ENCODE data around the gene LMF1.

The LMF1 gene

DNA sequence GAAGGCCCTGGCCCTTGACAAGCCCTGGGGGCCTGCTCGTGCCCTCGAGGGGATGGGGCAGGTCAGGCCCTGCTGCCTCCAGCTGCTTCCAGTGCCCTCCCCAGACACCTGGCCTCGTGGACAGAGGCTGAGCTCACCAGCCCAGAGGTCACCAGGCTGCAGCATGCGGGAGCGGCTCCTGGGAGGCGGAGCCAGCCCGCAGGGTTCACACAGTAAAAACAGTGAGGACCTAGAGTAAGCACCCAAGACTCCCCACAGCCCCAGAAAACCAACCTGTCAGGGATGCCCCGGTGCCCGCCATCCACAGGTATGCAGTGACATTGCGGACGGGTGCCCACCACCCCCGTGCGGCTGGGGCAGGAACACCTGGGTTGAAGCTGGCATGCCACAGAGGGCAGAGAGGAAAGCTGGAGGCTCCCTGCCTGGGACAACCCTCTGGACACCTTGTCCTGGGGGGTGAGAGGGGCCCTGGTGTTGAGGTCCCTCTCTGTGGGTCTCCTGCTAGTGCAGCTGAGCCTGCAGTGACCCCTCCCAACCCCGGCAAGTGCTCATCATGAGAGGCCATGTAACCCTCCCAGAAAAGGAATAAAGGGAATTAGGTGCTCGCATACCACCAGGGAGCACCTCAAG lies 62.1 kb downstream of the LMF1 start:
- no peak for DNase-seq

DNA sequence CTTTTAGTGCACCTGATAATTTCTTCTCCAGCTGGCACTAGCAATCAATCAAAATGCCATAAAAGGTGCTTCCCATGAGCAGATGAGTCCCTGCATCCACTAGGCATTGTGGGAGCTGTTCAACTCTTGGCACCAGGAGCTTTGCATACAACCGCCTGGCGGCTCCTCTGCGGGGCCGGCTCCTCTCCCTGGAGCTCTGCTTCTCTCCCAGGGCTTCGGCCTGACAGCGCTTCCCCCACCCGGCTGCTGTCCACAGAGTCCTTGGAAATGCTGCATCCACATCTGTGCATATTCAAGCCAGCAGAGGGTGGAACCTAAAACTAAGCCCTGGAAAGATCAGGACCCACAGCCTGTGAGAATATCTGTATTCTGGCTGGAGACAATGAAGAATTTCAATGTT lies 62.9 kb downstream of the LMF1 start:
- no peak for DNase-seq

DNA sequence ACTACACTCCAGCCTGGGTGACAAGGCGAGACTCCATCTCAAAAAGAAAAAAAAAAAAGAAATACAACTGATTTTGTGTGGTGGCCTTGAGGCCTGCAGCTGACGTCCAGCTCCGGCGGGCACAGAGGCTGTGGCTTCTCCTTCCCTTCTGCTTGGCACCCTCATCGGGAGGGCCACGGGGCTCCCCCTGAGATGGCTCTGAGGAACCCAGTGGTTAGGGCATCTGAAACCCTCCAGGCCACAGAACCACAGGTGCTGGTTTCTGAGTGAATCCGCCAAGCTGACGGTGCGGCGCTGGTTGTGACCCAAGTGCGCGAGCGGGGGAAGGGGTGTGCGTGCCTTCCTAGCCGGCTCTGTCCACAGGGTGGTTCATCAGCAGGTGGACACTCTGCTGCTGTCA lies 63.4 kb downstream of the LMF1 start:
- DNase-seq, result no peak

DNA sequence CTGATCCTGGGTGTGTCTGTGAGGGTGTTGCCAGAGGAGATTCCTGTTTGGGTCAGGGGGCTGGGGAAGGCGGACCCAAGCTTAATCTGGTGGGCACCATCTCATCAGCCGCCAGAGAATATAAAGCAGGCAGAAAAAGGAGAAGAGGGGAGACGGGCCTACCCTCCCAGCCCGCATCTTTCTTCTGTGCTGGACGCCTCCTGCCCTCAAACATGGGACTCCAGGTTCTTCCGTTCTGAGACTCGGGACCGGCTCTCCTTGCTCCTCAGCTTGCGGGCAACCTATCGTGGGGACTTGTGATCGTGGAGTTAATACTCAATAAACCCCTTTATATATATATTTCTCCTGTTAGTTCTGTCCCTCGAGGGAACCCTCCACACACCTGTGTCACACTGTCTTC lies 64.5 kb downstream of the LMF1 start:
- DNase-seq, result no peak

DNA sequence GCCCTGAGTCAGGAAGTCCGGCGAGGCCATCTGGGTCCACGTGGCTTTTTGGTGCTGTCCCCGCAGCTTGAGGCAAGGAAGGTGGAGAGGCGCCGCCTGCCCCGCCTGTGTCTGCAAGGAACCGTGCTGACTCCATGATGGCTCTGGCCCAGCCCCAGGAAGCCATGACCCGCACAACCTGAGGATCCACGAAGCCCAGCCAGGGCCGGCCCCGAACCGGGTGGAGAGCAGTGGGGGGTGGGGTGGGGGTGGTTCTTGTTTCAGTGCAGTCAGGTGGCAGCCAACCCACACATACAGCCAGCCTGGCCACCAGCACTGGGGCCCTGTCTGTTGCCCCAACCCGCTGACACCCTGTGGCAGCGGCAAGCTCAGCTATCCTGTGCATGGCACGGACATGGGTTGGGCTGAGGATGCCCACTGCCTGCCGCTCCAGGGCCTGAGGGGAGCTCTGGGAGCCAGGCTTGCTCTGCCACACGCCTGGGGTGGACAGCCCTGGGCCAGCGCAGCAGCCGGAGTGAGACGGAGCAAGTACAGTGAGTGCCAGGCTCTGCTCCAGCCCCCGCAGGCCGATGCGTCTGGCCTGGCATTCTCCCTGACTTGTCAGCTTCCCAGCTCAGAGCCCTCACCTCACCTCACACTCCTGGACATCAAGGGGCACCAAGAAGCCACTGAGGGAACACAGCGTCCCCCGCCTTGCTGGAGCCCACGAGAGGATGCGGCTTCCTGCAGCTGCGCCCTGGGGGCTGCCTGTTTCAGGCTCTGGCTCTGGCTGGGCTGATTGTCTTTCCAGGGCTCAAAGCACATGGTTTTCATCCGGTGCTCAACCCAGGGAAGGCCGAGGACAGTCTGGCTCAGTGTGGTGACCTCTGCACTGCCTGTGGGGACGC lies 68.8 kb downstream of the LMF1 start:
- no peak for DNase-seq

DNA sequence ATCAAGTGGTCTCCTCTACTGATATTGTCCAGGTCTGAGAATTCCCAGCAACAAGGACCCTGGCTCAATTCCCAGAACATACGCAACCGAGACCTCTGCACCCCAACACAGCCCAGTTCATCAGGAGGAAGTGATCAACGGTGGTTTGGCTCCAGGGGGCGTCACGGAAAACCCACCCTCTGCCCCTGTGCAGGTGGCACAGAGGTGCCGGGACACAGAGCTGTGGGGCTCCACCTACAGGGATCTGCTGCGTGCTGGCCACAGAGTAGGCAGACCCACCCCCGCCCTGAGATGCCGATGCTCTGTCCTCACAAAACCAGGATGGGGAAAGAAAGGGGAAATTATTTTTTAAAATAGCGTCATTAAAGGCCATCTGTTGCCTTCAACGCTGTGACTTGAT lies 69.6 kb downstream of the LMF1 start:
- DNase-seq, result no peak

DNA sequence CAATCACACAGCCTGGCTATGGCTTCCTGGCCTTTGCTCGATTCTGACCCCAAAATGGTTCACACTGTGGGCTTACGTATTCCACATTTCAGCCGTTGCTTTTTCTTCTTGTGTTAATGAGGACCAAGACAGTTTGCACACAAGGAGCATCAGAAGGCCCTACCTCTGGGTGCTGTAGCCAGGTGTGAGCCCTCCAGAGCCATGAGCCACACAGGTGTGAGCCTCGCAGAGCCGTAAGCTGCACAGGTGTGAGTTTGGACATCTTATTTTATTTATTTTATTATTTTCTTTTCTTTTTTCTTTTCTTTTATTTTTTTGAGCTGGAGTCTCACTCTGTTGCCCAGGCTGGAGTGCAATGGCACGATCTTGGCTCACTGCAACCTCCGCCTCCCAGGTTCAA lies 70.6 kb downstream of the LMF1 start:
- DNase-seq, result no peak

DNA sequence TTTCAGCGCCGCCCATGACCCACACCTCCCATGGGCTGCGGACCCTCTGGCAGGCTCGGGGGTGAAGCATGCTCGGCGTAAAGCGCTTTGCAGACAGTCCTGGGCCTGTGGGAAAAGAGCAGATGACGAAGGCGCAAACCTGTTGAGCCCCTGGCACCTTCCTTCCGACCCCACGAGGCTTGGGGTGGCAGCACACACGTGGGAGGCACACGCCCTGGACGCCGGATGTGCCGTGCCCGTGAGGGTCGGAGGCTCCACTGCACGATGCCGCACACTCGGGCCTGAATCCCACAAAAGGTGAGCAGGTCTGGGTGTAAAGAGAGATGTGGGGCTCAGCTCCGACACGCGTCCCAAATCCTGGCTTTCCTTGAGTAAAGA lies 71.1 kb downstream of the LMF1 start:
- DNase-seq, result no peak

DNA sequence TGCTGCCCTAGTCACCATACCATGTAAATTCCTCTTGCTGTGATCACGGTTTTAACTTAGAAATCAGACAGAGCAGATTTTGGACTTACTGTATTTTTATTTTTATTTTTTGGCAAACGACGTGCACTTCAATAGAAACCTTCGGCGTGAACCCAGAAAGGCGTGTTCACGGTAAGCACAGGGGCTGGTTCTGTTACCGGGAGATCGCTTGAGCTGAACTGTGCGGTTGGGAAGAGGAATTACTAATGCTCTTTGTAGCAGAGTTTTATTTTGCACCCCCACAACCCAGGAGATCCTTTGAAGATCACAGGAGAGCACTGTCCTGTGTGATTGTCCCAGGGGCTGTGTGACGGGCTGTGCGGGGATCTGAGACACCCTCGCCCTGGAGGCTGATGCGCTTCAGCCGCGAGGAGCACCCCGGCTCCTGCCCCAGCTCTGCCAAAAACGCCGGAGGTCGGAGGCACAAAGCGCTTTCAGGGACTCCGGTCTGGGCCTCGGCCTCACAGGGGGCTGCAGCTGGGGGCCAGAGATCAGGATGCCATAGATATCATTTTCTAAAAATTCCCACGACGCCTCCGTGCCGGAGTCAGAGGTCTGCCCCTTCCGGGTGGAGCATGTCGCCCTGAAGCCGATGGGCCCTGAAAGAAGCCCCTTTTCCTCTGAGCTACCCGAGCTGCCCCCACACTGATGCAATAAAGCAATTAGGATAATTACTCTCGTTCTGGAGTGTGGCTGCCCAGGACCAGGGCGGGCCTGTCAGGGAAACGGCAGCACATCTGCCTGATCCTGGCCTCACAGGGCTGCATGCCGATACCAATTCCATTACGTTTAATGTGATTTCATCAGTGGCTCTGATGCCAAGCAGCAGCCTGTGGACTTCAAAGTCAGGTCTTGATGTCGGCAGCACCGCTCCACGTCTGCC lies 71.8 kb downstream of the LMF1 start:
- no peak for DNase-seq

DNA sequence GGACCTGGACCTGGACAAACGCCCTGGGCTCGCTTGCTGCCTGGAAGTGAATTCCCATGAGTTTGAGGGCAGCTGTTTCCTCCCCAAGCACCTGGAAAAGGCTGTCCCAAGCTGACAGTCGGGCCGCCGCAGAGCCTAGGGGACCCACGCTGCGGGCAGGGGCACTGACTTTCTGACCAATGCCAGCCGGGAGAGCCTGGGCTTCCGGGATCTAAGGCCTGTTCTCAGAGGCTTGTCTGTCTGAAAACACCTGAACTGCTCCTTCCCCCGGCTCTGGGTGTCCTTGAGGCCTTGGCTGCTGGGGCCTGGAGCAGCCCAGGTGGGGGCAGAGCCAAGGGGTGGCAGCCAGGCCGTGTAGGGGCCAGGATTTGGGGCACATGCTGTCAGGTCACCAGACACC lies 72.6 kb downstream of the LMF1 start:
- no peak for DNase-seq

DNA sequence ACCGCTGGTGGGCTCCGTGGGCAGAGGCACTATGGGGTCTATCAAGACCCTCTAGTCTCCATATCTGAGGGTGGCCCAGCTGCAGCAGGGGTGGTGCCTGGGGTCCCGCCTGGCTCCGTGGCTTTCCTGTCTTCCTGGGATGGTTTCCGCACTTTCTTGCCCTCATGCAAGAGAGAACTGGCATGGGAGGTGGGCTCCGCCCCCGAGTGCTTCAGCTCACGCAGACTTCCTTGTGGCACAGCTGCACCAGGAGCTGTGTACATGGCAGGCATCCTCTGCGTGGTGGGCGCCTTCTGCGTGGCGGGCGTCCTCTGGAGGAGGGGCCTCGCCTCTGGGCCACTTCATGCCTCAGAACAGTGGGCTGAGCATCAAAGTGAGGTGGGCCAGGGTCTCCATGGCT lies 73.1 kb downstream of the LMF1 start:
- no peak for DNase-seq

DNA sequence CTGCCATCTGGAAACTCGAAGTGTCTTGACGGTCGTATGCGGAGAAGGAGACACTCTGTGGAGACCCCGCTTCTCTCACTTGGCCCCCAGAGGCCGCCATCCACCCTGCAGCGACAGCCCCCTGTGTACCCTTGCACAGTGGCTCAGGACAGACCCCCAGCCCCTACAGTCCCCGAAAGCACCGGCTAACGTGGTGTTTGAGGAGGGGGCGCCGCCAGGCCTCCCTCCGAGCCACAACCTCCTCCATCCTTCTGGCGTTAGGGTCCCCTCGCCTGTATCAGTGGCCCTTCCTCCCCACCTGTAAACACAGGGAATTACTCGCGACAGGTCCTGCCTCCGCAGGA lies 73.6 kb downstream of the LMF1 start:
- no peak for DNase-seq

DNA sequence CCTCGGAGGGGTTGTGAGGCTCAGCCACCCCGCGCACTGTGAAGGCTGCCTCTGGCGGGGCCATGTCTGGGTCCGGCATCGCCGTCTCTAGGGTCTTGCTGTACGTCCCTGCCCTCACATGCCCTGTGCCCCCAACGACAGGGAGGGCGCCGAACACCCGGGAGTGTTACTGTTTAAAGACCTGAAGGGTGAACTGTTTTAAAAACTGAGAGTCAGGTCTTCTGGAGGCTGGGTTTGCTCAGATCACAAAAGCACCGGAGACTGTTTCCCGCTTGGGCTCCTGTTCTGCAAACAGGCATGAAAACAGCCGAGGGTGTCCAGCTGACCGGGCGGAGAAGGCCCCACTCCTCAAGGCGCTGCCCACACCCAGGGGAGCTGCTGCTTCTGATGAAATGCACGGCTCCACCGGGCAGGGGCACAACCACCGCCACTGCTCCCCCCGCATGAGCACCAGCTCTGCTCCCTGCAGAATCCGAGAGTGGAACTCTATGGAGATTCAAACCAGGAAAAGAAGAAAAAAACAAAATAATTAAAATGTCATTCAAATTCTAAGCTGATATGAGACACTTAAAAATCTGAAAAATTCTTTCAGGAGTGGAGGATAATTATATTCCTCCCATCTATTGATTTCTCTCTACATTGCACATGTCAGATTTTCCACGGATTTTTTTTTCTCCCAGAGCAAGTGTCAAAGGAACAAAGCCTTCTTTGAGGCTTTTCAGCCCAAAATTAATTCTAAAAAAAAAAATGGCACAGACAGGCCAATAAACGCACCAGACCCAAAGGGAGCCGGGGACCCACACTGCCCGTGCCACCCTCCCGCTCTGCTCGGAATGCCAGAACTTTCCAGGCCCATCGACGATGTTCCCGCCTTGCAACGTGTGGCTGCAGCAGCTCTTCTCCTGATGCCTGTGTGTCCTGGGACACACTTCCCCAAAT lies 74.3 kb downstream of the LMF1 start:
- no peak for DNase-seq

DNA sequence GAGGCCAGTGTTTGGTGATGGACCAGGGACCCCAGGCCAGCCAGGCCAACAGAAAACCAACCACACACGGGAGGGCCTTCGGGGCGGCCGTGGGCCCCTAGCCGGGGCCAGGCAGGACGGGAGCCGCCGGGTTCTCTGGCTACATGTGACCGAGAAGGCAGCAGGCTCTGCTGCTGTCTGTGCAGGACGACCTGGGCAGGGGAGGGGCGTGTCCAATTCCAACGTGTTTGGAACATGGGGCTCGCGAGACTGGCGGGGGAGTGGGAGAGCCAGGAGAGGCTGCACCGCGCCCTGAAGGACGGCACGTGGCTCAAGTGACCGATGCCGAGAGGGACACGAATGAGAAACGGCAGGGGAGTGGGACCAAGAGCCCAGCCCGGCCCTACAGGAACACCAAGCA lies 75.4 kb downstream of the LMF1 start:
- DNase-seq, result no peak

DNA sequence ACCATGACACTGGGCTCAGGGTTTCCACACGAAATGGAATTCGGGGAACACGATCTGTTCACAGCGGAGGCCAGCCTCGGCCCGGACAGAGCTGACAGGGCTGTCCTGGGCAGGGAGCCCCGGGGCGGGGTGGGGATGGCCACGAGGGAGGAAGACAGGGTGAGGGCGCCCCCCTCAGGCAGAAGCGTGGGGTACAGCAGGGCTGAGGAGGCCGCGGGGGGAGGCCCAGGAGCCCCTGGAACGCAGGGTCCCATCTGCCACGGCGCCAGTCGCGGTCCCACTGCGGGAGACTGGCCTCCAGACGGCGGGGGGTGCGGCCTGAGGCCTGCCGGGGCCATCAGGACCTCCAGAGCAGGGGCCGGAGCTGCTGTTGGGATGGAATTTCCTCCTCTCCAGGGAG lies 75.9 kb downstream of the LMF1 start:
- no peak for DNase-seq

DNA sequence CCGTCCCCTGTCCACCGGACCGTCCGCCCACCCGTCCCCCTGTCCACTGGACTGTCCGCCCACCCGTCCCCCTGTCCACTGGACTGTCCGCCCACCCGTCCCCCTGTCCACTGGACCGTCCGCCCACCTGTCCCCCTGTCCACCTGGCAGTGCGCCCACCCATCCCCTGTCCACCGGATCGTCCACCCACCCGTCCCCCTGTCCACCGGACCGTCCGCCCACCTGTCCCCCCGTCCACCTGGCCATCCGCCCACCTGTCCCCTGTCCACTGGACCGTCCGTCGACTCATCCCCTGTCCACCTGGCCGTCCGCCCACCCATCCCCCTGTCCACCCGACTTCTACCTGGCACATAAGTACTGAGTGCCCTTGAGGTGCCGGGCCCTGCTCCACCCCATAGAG lies 76.6 kb downstream of the LMF1 start:
- no peak for DNase-seq

DNA sequence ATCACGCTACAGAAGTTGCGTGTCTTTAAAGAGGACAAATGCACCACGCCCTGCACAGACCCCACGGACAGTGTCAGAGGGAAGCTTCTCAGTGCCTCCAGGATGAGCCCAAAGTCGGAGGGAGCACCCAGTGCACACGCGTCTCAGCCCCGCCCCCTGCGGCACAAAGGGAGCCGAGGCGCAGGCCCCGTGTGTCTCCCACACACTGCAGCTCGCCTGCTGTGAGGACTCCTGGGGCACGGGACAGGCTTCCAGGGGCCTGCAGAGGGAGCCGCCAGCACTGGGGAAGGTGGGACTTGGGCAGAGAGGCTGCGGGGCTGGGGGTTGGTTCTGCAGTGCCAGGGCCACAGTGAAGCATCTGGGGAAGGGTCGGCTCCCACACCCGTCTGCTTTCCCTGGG lies 77.4 kb downstream of the LMF1 start:
- DNase-seq, result no peak

DNA sequence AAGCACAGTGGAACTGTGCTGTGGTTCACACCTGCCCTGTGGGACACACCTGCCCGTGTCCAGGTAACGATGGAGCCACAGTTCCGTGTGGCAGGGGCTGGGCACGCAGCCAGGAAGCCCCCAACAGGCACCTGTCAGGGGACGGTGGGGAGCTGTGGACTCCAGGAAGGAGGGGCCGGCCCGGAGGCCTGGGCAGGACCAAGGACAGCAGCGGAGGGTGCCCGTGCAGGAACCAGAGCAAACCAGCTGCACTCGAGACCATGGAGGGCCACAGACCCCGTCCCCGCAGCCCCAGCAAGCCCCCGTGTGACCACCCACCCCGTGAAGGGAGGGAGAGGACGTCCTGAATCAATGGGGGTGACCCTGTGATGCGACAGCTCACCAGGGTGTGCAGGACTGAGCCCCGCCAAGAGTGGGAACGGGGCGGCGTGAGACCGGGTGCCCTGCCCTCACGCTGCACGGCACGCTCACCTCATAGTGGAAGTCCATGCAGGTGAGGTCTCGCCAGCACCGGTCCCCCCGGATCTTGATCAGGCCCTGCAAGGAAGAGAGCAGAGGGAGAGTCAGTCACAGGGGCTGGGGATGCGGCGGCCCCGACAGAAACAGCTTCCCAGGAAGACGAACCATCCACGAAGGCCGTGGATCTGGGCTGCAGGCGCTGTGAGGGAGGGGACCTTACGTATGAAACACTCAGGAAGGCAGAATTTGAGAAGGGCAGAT lies 78.1 kb downstream of the LMF1 start:
- DNase-seq, result no peak

DNA sequence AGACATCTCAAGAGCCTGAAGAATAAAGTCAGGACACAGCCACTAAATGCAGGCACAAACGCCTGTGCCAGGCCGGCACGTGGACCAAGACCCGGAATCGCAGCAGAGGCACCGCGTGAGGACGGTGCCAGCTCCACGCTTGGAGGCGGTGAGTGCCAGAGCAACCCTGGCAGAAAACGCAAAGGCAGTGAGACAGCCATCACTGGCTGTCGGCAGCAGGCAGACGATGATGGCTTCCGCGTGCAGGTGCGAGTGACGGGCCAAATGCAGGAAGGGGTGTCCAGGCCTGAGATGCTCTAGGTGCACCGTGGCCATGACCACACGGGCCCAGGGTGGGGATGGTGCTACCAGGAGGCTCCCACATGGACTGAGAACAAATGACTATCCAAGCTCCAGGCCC lies 78.8 kb downstream of the LMF1 start:
- no peak for DNase-seq

DNA sequence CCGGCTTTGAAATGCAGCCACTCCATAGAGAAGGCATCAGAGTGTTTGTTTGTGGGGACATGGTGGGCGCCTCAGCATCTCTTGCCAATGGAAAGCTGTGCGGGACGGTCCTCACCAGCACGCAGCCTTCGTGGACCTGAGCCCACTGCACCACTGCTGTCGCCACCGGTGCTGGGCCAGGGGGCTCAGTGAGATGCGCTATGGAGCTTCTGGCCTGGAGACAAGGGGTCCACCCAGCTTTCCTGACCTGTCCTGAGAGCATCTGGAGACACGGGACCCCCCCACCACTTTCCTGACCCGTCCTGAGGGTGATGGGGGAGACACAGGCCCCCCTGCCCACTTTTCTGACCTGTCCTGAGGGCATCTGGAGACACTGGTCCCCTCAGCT lies 79.4 kb downstream of the LMF1 start:
- DNase-seq, result no peak

DNA sequence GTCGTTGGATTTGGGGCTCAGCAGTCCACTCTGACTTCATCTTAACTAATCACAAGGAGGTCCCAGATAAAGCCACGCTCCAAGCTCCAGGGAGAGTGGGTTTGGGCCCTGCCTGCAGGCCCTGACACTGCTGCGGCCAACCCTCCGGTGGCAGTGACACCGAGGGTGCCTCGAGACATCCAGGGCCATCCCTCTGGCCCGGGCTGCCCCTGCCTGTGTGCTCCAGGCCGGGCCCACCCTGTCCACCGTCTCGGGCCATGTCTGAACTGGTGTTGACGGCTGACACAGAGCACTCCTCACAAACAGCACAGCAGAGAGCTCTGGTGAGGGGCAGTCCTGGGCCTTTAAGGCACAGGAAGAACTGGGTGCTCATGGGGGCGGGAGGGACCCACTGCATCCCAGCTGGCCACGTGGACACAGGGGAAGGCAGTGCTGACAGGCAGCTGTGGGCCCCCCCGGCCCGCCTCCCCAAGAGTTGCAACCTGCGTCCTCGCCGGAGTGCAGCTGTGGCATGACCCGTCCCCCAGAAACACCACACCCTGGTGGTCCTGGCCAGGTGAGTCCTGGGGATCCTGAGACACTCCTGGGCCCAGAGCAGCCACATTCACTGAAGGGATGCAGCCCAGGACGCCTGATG lies 80.0 kb downstream of the LMF1 start:
- DNase-seq, result no peak

DNA sequence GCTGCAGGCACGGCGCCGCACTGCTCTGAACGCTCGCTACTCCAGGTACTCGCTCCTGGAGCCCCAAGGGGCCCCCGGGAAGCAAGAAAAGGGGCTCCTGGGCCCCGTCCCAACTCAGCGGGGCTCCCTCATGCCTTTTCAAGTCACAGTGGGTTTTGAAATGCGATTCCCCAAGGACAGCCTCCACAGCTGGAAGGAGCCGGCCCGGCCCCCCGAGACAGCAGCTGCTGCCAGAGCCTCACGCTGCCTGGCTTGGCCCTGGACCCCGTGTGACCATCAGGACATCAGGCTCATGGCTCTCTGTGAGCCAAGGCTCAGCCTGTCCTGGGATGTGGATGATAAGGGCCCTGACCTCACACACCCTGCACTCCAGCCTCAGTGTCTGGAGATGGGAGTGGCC lies 80.6 kb downstream of the LMF1 start:
- no peak for DNase-seq

Measured in fibroblast of upper back skin (primary cell).